Body of pancreas (tissue), 4 donors: ENCODE data around the gene EFCAB6. TPM values are rescaled to one million over a fixed set of nuclear protein-coding genes. Genes with fewer than 3 reads are reported as not detected.

Experiments
- ATAC-seq: fragments of 150-250 bp; one replicate; pipeline ENCODE4 v1.9.1; 2016
- DNase-seq, 4 donors: peaks; one replicate each; pipeline ENCODE4 v3.0.0-alpha.2; 2019
- H3K27ac ChIP-seq, 4 donors: fragments of 200-600 bp; sonication (generic); 1 replicate in 3 of 4; 2 replicates in 1 of 4; pipeline versions ENCODE4 v1.5.1 to v1.6.1; 2016 to 2019; ENCODE audit warnings: mild to moderate bottlenecking in 1 of 4, mixed read lengths in 1 of 4, moderate library complexity in 1 of 4
- H3K27me3 ChIP-seq, 2 donors: fragments of 200-600 bp; sonication (generic); one replicate each; pipeline ENCODE4 v1.6.0; 2016; ENCODE audit warnings: mild to moderate bottlenecking in 1 of 2
- H3K36me3 ChIP-seq, 2 donors: fragments of 200-600 bp; sonication (generic); replicated peaks in 1 of 2; 2 replicates each; pipeline ENCODE4 v1.5.1; 2016; ENCODE audit warnings: low read depth in 2 of 2; ENCODE audit not compliant: insufficient read depth in 1 of 2
- H3K4me1 ChIP-seq: fragments of 200-600 bp; sonication (generic); one replicate; pipeline ENCODE4 v1.6.0; 2016
- H3K4me3 ChIP-seq, 2 donors: fragments of 200-600 bp; sonication (generic); 1 replicate in 1 of 2; 2 replicates in 1 of 2; pipeline ENCODE4 v1.5.1; 2016 to 2019
- H3K9me3 ChIP-seq, 3 donors: fragments of 200-600 bp; sonication (generic); 1 replicate in 2 of 3; 2 replicates in 1 of 3; pipeline ENCODE4 v1.5.1; 2016
- CTCF ChIP-seq, 7 experiments: fragments of 450-650 bp in 4 of 7; fragments of 200-600 bp in 3 of 7; sonication (generic) in 3 of 7; IDR thresholded peaks; one replicate each; pipeline ENCODE4 v1.5.1; 2016 to 2019; ENCODE audit warnings: antibody characterized with exemption in 7 of 7
- POLR2A ChIP-seq, 3 donors: fragments of 450-650 bp; IDR thresholded peaks; one replicate each; pipeline ENCODE4 v1.6.1; 2016; ENCODE audit warnings: antibody characterized with exemption in 3 of 3, mild to moderate bottlenecking in 2 of 3
- WGBS, 2 donors: methylation state at CpG; one replicate each; pipeline ENCODE4 v1.1.5; 2017; 5-methylcytosine and 5-hydroxymethylcytosine counted together
- intact Hi-C: fragments of 100-400 bp; cut with DNase I; formaldehyde crosslinking; loops from one replicate; pipeline ENCODE4 v1.15.1; 2023
- total RNA-seq, 2 donors: library from RNA; depleted of rRNA; stranded (reverse); fragments of >200 nt; gene quantifications; one replicate each; pipeline ENCODE4 v1.1.0, GENCODE V29; 2016

Gene EFCAB6
- total RNA-seq, 2 donors from 2014 or later = 4.0 to 4.4 TPM

DNA sequence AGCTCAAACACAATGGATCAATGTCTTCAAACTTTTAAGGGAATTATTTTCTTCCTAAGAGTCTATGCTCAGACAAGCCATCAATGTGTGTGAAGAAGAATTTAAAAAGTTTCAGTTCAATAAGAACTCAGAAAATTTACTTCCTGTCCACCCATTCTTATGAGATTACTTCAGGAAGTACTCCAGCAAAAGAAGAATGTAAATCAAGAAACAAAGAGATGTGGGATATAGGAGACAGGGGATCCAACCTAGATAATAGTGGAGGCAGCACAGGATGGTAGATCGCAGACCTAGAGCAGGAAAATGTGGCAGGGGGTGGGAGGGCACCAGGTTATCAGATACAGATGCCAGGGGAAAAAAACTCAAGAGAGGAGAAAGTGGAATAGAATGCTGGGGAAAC, 229.7 kb downstream of the EFCAB6 start:
- Histone ChIP-seq H3K4me3 (no peak overlapping the region), H3K9me3 (no peaks in the 10 kb centered on the region), H3K36me3 (no peaks in the 10 kb centered on the region), H3K27ac (no peak overlapping the region), H3K4me1 (no peaks in the 10 kb centered on the region), H3K27me3 (no peaks in the 10 kb centered on the region)
- intact Hi-C loops = no loop called here
- ATAC-seq (no peak), DNase-seq (no peak)
- 93 to 100% methylated on average over 1 of the region's 1 CpG for WGBS, 2 donors
- TF ChIP-seq CTCF (IDR thresholded peaks at IDR 0.05) (no peak), POLR2A (IDR thresholded peaks at IDR 0.05) (no peak)

GRCh38 chr22:43580271-43580750, 231.8 kb downstream of the EFCAB6 start:
- Histone ChIP-seq H3K27ac (no peak overlapping the region), H3K4me1 (no peaks in the 10 kb centered on the region), H3K9me3 (no peaks in the 10 kb centered on the region), H3K4me3 (no peak overlapping the region), H3K27me3 (no peaks in the 10 kb centered on the region), H3K36me3 (no peaks in the 10 kb centered on the region)
- DNase-seq (no peak), ATAC-seq (no peak)
- TF ChIP-seq POLR2A (IDR thresholded peaks at IDR 0.05) (no peak), CTCF (IDR thresholded peaks at IDR 0.05) (no peak)
- 66 to 71% methylated on average over 4 of the region's 4 CpGs for WGBS, 2 donors
- intact Hi-C loops = no loop called here

- Histone ChIP-seq H3K9me3 (no peaks in the 10 kb centered on the region), H3K27me3 (no peaks in the 10 kb centered on the region), H3K4me3 (no peak overlapping the region), H3K4me1 (no peaks in the 10 kb centered on the region), H3K27ac (no peak overlapping the region), H3K36me3 (no peaks in the 10 kb centered on the region)
- no peak for TF ChIP-seq CTCF (IDR thresholded peaks at IDR 0.05)
- TF ChIP-seq POLR2A (IDR thresholded peaks at IDR 0.05) = no peak
- intact Hi-C loops = no loop called here
- 85 to 86% methylated on average over 4 to 5 of the region's 5 CpGs for WGBS, 2 donors
- DNase-seq (no peak), ATAC-seq (no peak)
Observed at GRCh38 chr22:43574738-43575137, 237.4 kb downstream of the EFCAB6 start.

- ATAC-seq = no peak
- 83 to 85% methylated on average over 9 of the region's 9 CpGs for WGBS, 2 donors
- no peak overlapping the region for H3K27ac ChIP-seq
- H3K4me3 ChIP-seq = no peak overlapping the region
- intact Hi-C loops = no loop called here
- TF ChIP-seq POLR2A (IDR thresholded peaks at IDR 0.05) (no peak), CTCF (IDR thresholded peaks at IDR 0.05) (no peak)
- no peaks in the 10 kb centered on the region for H3K36me3 ChIP-seq
- no peaks in the 10 kb centered on the region for H3K27me3 ChIP-seq
- H3K9me3 ChIP-seq = no peaks in the 10 kb centered on the region
- no peaks in the 10 kb centered on the region for H3K4me1 ChIP-seq
- no peak for DNase-seq
Observed at GRCh38 chr22:43572710-43573109, 239.4 kb downstream of the EFCAB6 start.

- no peaks in the 10 kb centered on the region for H3K27me3 ChIP-seq
- DNase-seq (no peak), ATAC-seq (no peak)
- H3K9me3 ChIP-seq = no peaks in the 10 kb centered on the region
- no peak overlapping the region for H3K4me3 ChIP-seq
- intact Hi-C loops = no loop called here
- no peak for TF ChIP-seq CTCF (IDR thresholded peaks at IDR 0.05)
- TF ChIP-seq POLR2A (IDR thresholded peaks at IDR 0.05) = no peak
- WGBS, 2 donors = 78 to 79% methylated on average over 4 of the region's 4 CpGs
- no peaks in the 10 kb centered on the region for H3K36me3 ChIP-seq
- H3K27ac ChIP-seq = no peak overlapping the region
- no peaks in the 10 kb centered on the region for H3K4me1 ChIP-seq
Observed at GRCh38 chr22:43571181-43571580, 240.9 kb downstream of the EFCAB6 start.
